Gastroesophageal sphincter (tissue), 3 donors: Measurements from ENCODE around the gene PLXNA3.

Source experiments
- CTCF ChIP-seq, 4 experiments: fragments of 200-600 bp in 2 of 4; fragments of 450-650 bp in 2 of 4; sonication (generic) in 1 of 4; IDR thresholded peaks; one replicate each; pipeline ENCODE4 v1.5.1; 2017 to 2019; ENCODE audit warnings: antibody characterized with exemption in 4 of 4, mild to moderate bottlenecking in 2 of 4, moderate library complexity in 2 of 4
- EP300 ChIP-seq: sonication (generic); formaldehyde crosslinking; IDR thresholded peaks from one replicate; pipeline ENCODE4 v1.6.1; 2017; ENCODE audit warnings: antibody characterized with exemption, mild to moderate bottlenecking
- POLR2A ChIP-seq, 2 donors: fragments of 450-650 bp; IDR thresholded peaks; one replicate each; pipeline ENCODE4 v1.6.1; 2017; ENCODE audit warnings: antibody characterized with exemption in 2 of 2, mild to moderate bottlenecking in 2 of 2, moderate library complexity in 1 of 2

- TF ChIP-seq EP300: no peak
- TF ChIP-seq CTCF (IDR thresholded peaks at IDR 0.05): no peak
- TF ChIP-seq POLR2A (IDR thresholded peaks at IDR 0.05): peak; percentile 57 to 60
Observed at GRCh38 chrX:154428176-154429171, 29.6 kb upstream of the PLXNA3 start, which contains the start of gene ATP6AP1.
